Measurements from ENCODE around the gene TAGLN2.

The TAGLN2 gene

GRCh38 chr1:159934136-159935039 is 9.1 kb upstream of the TAGLN2 start:
- no peak for DNase-seq

GRCh38 chr1:159933347-159933746 is 8.0 kb upstream of the TAGLN2 start:
- DNase-seq: no peak

GRCh38 chr1:159932296-159933285 is 7.3 kb upstream of the TAGLN2 start:
- no peak for DNase-seq

- no peak for DNase-seq
Measured at GRCh38 chr1:159931795-159932173, 6.5 kb upstream of the TAGLN2 start.

GRCh38 chr1:159931101-159931794 is 5.9 kb upstream of the TAGLN2 start:
- no peak for DNase-seq

GRCh38 chr1:159930634-159931033 is 5.3 kb upstream of the TAGLN2 start:
- DNase-seq: no peak

- DNase-seq: no peak
Measured at GRCh38 chr1:159930216-159930615, 4.9 kb upstream of the TAGLN2 start.

GRCh38 chr1:159929155-159930051 is 4.1 kb upstream of the TAGLN2 start:
- DNase-seq: peak; percentile 29

- no peak for DNase-seq
Measured at GRCh38 chr1:159928491-159929050, 3.3 kb upstream of the TAGLN2 start.

- DNase-seq: no peak
Measured at GRCh38 chr1:159927849-159928431, 2.6 kb upstream of the TAGLN2 start.

GRCh38 chr1:159927211-159927848 is 2.0 kb upstream of the TAGLN2 start:
- DNase-seq: no peak

GRCh38 chr1:159925719-159926078 is 392 bp upstream of the TAGLN2 start:
- DNase-seq: no peak

GRCh38 chr1:159924025-159924790 is 1.1 kb downstream of the TAGLN2 start:
- no peak for DNase-seq

GRCh38 chr1:159923203-159924024 is 1.9 kb downstream of the TAGLN2 start:
- peak; percentile 45 for DNase-seq

- no peak for DNase-seq
Measured at GRCh38 chr1:159922511-159923202, 2.6 kb downstream of the TAGLN2 start.

GRCh38 chr1:159921700-159922504 is 3.4 kb downstream of the TAGLN2 start:
- no peak for DNase-seq

- no peak for DNase-seq
Measured at GRCh38 chr1:159921251-159921650, 4.1 kb downstream of the TAGLN2 start.

All from NCI-H774 (cell line).